RWPE2 (cell line): ENCODE results near the gene PRSS8.
A peak's percentile ranks its signal among the peaks of the same experiment; 100 is the strongest.
"Not testable (repeated sequence)": the region's sequence is repeated elsewhere in the genome, so short reads cannot be mapped to it uniquely, and the experiment has no call there.

Source experiments
- ATAC-seq: fragments of 200-7000 bp; cut with Tn5 transposase; 3 replicates; pipeline ENCODE4 v1.9.1; 2021; ENCODE audit warnings: low read depth
- DNase-seq: peaks from one replicate; pipeline ENCODE4 v3.0.0-alpha.2; 2020; ENCODE audit warnings: low spot score
- H3K27ac ChIP-seq: fragments of 450-650 bp; 2 replicates; pipeline ENCODE4 v1.5.1; 2017; ENCODE audit warnings: mild to moderate bottlenecking; ENCODE audit not compliant: poor library complexity, severe bottlenecking
- H3K27me3 ChIP-seq: fragments of 250-450 bp; sonication (Bioruptor Pico); 2 replicates; pipeline ENCODE4 v1.5.1; 2021; ENCODE audit warnings: mild to moderate bottlenecking, moderate library complexity; ENCODE audit not compliant: insufficient read depth, poor library complexity, severe bottlenecking
- H3K36me3 ChIP-seq: fragments of 250-450 bp; sonication (Bioruptor Pico); 2 replicates; pipeline ENCODE4 v1.5.1; 2020; ENCODE audit warnings: low read depth, mild to moderate bottlenecking, moderate library complexity
- H3K4me1 ChIP-seq: fragments of 250-450 bp; sonication (Bioruptor Pico); 2 replicates; pipeline ENCODE4 v1.5.1; 2021; ENCODE audit warnings: mild to moderate bottlenecking, moderate library complexity; ENCODE audit not compliant: insufficient read depth, poor library complexity, severe bottlenecking
- H3K4me3 ChIP-seq: fragments of 250-450 bp; sonication (Bioruptor Pico); 2 replicates; pipeline ENCODE4 v1.5.1; 2021; ENCODE audit warnings: mild to moderate bottlenecking, moderate library complexity; ENCODE audit not compliant: severe bottlenecking
- H3K9me3 ChIP-seq: fragments of 250-450 bp; sonication (Bioruptor Pico); 2 replicates; pipeline ENCODE4 v1.5.1; 2021; ENCODE audit warnings: mild to moderate bottlenecking, moderate library complexity; ENCODE audit not compliant: severe bottlenecking
- CTCF ChIP-seq: fragments of 450-650 bp; IDR thresholded peaks from one replicate; pipeline ENCODE4 v1.5.1; 2017; ENCODE audit warnings: mild to moderate bottlenecking, moderate library complexity; ENCODE audit not compliant: poor library complexity, severe bottlenecking

Gene PRSS8

GRCh38 chr16:31149332-31149731, 13.8 kb upstream of the PRSS8 start:
- H3K9me3 ChIP-seq: no peaks in the 10 kb centered on the region
- no peak overlapping the region for H3K4me3 ChIP-seq
- H3K4me1 ChIP-seq: no peaks in the 10 kb centered on the region
- H3K27me3 ChIP-seq: no peaks in the 10 kb centered on the region
- H3K27ac ChIP-seq: no peak overlapping the region
- TF ChIP-seq CTCF: no peak
- H3K36me3 ChIP-seq: no peaks in the 10 kb centered on the region
- DNase-seq (no peak), ATAC-seq (no peak)

- Histone ChIP-seq H3K4me1 (no peaks in the 10 kb centered on the region), H3K36me3 (no peaks in the 10 kb centered on the region), H3K27me3 (no peaks in the 10 kb centered on the region), H3K27ac (no peak overlapping the region), H3K9me3 (no peaks in the 10 kb centered on the region), H3K4me3 (no peak overlapping the region)
- no peak for TF ChIP-seq CTCF
- no peak for ATAC-seq
- no peak for DNase-seq
Measured at GRCh38 chr16:31148896-31149295, 13.4 kb upstream of the PRSS8 start.

- no peak overlapping the region for H3K27ac ChIP-seq
- ATAC-seq (peak; percentile 51), DNase-seq (no peak)
- H3K4me1 ChIP-seq: no peaks in the 10 kb centered on the region
- no peaks in the 10 kb centered on the region for H3K9me3 ChIP-seq
- no peak overlapping the region for H3K4me3 ChIP-seq
- H3K36me3 ChIP-seq: no peaks in the 10 kb centered on the region
- no peaks in the 10 kb centered on the region for H3K27me3 ChIP-seq
- no peak for TF ChIP-seq CTCF
Measured at GRCh38 chr16:31148281-31148728, 12.8 kb upstream of the PRSS8 start.

GRCh38 chr16:31147574-31147973, 12.0 kb upstream of the PRSS8 start:
- TF ChIP-seq CTCF: no peak
- Histone ChIP-seq H3K27ac (no peak overlapping the region), H3K27me3 (no peaks in the 10 kb centered on the region), H3K36me3 (no peaks in the 10 kb centered on the region), H3K9me3 (no peaks in the 10 kb centered on the region), H3K4me3 (no peak overlapping the region), H3K4me1 (no peaks in the 10 kb centered on the region)
- DNase-seq (no peak), ATAC-seq (no peak)

GRCh38 chr16:31145398-31145990, 10.0 kb upstream of the PRSS8 start:
- no peak for DNase-seq
- no peaks in the 10 kb centered on the region for H3K9me3 ChIP-seq
- H3K4me1 ChIP-seq: peaks cover 11% of the 10 kb centered on the region
- no peak for ATAC-seq
- H3K4me3 ChIP-seq: no peak overlapping the region
- H3K27ac ChIP-seq: no peak overlapping the region
- TF ChIP-seq CTCF: no peak
- H3K36me3 ChIP-seq: no peaks in the 10 kb centered on the region
- no peaks in the 10 kb centered on the region for H3K27me3 ChIP-seq

GRCh38 chr16:31144418-31144817, 8.9 kb upstream of the PRSS8 start:
- H3K4me1 ChIP-seq: peaks cover 12% of the 10 kb centered on the region
- H3K27me3 ChIP-seq, H3K9me3 ChIP-seq, H3K36me3 ChIP-seq, ATAC-seq, DNase-seq, H3K4me3 ChIP-seq, H3K27ac ChIP-seq: not testable (repeated sequence)
